HG03095 (cell line): Measurements from ENCODE around the gene TAAR1.
"Not testable (repeated sequence)": the region's sequence is repeated elsewhere in the genome, so short reads cannot be mapped to it uniquely, and the experiment has no call there.

Experiments used
- ATAC-seq: cut with Tn5 transposase; IDR thresholded peaks from one replicate; pipeline ENCODE4 v1.9.1; 2021; ENCODE audit warnings: moderate library complexity; ENCODE audit not compliant: unreplicated experiment

TAAR1 gene

DNA sequence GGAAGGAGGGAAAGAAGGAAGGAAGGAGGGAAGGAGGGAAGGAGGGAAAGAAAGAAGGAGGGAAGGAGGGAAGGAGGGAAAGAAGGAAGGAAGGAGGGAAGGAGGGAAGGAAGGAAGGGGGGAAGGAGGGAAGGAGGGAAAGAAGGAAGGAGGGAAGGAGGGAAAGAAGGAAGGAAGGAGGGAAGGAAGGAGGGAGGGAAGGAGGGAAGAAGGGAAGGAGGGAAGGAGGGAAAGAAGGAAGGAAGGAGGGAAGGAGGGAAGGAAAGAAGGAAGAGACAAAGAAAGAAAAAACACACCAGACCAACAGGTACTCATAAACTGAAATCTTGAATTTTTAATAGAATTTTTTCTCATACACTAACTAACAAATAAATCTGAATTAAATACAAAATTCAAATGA, 58.1 kb downstream of the TAAR1 start:
- not testable (repeated sequence) for ATAC-seq

DNA sequence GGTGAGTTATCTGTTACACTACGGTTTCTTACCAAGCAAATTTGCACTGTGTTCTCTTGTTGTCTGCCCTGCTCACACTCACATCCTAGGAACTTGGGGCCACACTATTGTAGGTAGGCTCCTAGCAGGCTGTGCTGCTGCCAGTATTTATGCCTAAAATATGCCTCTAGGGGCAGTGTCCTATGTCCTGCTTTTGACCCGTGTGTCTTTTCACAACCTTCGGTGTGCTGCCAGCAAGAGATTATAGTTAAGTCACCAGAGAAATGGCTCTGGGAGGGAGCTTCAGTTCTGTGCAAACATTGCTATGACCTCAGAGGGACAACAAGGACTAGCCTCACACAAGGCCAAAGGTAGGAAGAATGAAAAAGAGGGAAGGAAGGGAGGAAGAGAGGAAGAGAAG, 60.5 kb downstream of the TAAR1 start:
- ATAC-seq = no peak

DNA sequence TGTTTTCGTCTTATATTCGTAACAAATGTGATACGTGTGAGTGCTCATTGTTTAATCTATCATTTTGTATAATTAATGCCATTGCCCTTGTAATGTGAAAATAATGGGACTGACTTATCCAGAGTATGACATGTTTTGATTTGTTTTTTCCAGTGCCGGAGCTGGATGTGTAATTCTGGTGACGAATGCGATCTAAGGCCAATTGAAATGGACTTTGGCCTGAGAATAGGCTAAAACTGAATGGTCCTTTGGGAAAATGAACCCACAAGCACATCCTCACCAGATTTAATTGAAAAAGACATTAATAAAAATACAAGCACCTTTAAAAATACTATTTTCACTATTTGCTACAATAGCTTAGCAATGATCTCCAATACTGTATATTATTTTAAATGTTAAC, 62.8 kb downstream of the TAAR1 start:
- ATAC-seq = no peak
